HUDEP-2 (cell line): Measurements from ENCODE around the gene ZCCHC24.

ENCODE experiments used
- DNase-seq, 76 experiments: peaks; one replicate each; lab custom pipeline; 2025; ENCODE audit not compliant: unreplicated experiment in 76 of 76; lab: John Stamatoyannopoulos, UW

The ZCCHC24 gene

DNA sequence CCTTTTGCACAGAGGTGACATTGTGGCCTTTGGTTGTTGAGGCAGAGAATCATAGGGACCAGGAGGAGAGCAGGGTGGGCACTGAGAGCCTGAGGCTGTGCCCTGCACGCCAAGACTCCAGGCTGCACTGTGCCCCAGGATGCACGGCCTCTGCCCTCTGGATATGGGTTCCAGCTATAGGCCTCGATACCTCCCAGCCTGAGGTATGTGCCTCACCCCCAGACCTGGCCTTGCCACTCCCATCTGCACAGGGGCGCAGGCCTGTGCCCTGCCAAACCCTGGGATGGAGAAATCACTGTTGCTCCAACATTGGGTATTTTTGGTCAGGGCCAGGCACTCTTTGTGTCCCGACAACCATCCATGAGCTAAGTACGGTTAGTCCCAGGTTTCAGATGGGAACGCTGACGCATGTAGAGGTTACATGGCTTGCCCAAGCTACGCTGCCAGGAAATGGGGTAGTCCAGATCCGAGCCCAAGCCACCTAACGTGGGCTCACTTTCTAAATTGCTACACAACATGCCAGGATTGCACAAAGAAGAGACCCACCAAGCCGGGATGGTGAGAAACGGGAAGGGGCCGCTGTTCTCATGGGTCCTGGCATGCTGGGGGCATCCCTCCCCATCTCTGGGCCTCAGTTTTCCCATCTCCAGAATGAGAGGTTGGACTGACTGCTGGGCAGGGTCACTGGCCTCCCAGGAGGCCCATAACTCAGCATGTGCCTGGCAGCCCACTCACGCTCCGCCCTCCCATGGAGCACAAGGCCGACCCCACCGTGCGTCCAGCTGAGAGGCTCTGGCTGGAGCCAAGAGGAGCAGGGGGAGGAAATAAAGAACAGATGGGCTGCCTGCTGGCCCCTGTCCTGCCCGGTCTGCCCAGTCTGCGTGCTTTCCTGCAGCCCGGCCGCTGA lies 44.2 kb downstream of the ZCCHC24 start:
- DNase-seq, result no peak

DNA sequence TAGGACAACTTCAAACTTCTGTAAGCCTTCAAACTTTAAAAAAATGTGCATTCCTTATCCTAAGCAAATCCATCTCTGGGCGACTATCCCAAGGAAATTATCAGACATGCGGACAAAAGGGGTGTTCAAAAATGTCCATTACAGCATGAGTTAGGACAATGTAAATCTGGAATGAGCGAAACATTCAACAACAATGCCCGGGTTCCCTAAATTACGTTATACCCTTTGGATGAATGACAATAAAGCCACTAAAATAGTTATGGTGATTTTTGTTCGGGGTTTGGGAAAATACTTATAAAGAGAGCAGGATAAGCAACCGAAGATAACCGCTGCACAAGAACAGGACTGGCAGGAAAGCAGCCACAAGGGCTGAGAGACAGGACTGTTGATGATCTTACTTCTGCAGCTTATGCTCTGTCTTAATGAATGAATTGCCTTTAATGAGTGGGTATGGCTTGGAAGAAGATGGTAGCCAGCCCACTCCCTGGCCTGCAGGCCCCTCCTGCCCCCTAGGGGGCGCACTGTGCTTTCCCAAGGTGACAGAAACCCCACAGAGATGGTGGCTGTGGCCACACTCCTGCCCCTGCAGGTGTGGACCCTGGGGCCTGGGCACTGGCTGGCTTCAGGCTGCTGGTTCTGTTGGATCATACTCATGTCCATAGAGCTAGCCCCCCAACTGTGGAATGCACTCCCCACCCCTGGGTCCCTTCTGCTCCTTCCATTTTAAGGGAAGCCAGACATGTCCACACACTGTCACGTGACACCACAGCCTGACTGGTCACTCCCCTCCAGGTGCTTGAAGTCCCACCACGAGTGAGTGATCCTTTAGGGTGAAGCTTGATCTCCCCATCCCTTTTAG lies 45.0 kb downstream of the ZCCHC24 start:
- DNase-seq, result peak in 37 of 76 experiments; percentile 2 to 51 (median 29)

DNA sequence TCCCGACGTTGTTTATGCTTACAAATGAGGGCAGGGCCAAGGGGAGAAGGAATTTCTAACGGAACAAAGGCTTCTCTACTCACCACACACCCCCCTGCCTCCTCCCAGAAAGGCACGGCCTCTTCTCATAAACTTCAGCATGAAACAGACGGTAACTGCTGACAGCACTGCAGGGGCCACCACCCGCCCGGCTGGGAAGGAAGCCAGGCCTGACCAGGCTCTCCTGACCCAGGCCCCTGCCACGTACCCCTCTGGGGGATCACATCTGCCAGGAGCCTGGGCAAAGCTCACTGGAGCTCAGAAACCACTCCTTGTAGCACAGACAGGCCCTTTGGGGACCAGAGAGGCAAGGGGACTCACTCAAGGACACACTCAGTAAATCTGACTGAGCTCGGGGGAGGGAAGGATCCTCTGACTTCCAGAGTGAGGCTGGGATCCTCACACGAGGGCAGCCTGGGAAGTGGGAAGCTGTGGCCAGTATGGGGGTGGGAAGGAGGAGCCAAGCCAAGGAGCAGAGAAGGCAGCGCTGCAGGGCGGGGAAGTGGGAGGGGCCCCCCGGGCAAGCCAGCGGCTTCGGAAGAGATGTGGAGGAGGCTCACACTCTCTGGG lies 46.1 kb downstream of the ZCCHC24 start:
- DNase-seq, result peak in 33 of 76 experiments; percentile 5 to 43 (median 19)

DNA sequence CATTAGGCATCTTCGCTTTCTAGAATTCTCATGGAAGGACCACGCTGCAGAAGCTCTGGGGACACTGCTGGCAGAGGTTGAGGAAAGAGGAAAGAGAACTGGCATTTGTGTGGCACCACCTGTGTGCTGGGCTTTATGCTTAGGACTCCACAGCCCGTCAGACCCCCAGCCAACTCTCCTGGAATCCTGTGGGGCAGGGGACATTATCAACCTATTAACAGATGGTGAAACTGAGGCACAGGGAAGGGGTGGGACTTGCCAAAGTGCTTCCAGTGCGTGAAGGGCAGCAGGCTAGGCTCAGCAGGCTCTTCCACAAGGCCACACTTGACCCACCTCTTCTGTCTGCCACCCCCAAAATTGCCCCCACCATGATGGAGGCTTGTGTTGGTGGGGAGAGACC lies 46.8 kb downstream of the ZCCHC24 start:
- DNase-seq, result no peak

DNA sequence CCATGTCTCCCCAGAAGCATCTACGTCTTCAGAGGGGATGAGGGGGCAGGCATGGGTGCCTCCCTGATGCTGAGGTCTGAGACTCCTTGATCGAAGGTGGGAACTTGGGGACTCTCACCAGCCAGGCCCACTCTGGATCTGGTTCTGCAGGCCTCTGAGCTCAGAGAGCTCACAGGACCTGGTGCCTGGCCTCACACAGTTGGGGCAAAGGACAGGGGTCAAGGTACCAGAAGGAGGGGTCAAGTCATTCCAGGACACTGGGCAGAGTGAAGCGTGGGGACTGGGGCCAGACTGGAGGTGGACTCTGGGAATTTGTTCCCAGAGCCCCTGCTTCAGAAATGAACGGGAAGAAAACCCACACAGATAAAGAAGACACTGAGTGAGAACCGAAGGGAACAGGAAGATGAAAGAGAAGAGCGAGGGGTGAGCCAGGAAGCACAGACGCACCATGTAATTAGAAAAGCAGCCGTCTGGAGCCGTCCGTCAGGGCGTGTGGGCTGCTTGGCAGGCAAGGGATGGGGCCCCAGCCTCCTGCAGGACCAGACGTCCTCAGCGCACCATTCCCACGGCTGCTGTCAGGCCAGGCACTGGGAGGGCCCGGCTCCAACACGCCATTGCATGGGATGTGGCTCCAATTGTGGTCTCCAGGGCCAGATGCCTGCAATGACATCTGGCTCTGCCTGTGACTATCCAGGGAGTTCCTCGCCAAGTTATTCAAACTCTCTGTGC lies 47.7 kb downstream of the ZCCHC24 start:
- DNase-seq, result no peak

DNA sequence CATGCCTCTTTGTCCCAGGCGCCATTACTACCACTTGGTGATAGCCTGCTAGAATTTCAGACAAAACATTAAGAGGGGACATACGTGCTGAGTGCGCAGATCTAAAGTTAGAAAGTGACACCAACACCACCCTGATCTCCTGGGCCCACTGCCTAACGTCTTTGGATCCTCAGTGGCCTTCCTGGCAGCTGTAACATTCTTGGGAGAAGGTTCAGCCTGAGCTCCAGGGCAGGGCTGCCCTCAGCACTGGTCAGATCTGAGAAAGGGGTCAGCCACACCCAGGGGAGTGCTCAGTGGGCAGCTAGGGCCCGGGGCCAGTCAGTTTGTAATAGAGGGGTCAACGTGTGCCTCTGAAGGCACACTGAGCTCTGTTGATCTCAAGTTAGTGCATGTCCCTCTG lies 48.4 kb downstream of the ZCCHC24 start:
- no peak for DNase-seq

DNA sequence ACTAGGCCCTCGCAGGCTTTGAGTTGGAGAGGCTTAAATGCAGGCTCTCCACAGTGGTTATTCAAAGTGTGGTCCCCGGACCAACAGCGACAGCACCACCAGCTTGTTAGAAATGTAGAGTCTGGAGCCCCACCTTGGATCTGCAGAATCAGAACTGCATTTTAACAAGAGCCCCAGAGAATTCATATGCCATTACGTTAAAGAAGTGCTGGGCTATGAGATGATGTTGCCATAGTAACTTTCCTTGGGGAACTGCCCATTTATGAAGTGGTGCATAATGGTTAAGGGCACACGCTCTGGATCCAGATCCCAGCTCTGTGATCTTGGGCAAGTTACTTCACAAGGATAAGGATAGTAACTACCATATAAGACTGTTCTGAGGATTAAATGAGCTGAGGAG lies 48.9 kb downstream of the ZCCHC24 start:
- no peak for DNase-seq

DNA sequence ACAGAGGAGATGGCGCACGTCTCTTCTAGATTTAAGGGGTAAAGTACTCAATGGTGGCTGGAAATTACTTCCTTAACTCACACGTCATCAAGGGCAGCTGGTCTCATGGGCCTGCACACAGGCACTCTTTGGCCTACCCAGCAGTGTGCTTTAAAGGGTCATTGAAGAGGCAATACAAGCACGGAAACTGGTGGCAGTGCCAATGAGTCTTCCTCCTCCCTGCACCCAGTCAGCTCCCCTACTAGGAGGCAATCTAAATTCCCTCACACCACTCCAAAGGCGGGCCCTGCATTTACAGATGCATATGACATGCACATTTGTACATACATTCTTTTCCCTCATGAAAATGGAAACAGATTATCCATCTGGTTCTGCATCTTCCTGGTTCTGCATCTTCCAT lies 50.8 kb downstream of the ZCCHC24 start:
- DNase-seq, result no peak

DNA sequence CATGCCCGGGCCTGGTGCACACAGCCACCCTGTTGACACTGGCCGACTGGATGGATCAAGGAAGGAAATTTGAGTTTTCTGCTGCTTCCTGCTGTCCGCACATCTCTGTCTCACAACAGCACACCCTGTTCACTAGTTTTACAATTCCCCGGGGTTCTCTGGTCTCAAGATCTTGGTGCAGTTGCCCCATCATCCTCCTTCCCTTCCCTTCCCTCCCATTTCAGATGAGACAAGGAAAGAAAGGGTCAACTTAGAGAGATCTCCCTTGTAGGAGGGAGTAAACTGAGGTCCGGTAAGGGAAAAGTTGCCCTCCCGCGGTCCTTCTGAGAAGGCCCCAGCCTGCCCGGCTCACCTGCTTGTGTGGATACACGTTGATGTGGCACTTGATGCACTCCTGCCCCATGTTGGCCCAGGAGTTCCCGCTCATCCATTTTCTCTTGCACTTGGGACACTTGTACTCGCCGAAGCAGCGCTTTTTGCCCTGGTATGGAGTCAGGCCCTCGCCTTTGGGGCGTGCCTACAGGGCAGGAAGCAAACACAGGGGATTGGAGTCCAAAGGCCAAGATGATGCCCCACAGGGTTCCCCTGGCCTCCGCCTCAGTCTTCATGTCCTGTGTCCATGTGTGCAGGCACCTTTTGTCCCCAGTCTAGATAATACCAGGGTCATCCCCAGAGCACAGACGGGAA lies 51.4 kb downstream of the ZCCHC24 start:
- no peak for DNase-seq

DNA sequence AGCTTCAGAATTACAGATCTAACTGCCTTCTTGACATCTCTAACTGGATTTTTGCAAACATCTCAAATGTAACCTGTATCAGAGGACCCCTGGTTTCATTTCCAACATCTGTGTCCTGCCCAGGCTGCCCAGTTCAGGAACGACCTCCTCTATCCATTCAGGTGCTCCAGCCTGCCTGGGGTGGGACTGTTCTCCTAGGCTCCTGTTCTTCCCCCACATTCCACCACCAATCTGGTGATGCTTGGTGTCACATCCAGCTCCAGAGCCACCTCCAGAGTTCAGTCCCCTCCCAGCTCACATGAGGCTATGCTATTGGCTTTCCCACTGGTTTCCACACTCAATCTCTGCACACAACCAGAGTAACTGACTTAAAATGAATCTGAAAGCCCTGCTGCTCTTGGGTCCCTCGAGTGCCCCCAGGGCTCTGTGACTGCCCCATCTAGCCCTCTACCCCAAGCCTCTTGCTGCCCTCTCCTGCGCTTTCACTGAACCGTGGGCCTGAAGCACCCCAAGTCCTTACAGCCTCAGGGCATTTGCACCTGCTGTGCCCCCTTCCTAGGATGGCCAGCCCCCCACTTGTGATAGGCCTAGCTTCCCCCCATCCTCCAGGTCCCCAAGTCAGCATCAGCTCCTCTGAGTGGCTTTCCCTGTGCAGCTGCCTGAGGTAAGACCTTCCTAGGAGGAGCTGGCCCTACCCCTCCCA lies 52.1 kb downstream of the ZCCHC24 start:
- no peak for DNase-seq

DNA sequence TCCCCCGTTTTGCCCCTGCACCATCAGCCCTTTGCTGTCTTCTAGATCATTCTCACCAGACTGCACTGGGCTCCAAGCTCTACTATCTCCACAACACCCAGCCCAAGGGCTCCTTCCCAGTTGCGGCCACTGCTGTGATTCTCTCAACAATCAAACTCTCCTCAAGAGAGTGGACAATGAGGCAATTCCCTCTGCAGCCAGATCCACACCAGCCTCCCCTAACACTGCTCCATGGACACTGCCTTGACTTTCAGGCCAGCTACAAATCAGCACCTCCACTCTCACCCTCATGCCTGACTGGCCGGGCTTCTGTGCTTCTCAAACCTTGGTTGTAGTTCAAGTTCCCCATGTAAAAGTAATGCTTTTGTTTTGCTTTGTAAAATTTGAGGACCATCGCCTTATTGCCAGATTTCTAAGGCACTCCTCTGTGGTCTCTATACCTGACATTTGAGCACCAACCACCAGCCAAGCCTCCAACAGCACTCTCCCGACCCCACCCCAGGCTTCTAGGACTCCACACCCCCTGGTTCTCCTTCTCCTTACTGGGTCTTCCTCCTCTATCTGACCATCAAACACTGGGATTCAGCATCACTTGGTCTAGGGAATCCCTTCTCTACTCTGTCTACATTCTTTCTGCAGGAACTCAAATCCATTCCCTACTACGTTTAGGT lies 52.8 kb downstream of the ZCCHC24 start:
- DNase-seq, result no peak

DNA sequence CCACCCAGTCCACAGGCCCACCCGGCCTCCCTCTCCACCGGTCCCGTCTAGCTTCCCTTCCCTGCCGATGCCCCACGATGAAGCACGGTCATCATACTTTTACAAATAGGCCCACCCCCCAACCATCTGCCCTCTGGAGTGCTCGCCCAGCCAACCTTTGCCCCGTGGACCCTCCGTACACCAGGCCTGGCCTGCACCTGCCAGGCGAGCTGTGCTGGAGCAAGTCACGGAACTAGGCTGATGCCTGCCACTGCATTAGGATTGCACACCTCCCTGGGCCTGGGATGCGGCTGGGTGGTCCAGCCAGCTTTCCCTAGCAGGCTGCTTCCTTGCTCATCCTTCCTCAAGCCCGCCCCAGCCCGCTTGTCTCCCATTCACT lies 53.4 kb downstream of the ZCCHC24 start:
- no peak for DNase-seq

DNA sequence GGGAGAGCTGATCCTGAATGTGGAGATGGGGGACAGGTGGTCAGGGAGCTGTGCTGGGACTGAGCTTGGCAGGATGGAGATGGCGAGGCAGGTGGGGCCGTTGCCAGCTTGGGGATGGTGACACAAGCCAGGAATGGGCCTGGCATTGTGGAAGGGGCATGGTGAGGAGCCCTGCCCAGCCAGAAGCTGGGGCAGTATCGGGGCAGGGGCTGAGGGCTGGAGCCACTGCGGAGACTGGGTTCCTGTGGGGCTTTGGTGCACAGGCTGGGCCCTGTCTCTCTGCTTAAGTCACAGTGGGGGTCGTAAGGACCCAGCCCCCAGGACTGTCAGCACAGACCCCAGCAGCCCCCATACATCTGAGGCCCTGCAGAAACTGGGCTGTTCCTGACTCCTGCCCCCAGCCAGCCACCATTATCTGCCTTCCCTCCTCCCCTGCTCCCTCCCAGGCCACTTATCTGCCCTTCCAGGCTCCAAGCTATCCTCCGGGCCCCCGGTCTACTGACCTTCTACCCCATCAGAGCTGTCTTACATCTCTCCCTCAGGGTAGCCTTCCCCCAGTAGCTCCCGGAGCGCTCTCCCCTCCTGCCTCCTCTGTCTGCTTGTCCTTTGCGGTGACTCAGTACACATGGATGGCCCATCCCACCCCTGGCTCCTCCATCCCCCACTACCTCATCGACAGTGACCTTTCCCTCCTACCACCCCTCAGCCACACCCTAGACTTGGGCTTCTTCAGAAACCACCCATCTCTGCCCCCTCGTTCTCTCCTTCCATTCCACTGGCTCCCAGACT lies 54.0 kb downstream of the ZCCHC24 start:
- DNase-seq, result peak in 1 of 76 experiments; percentile 10

DNA sequence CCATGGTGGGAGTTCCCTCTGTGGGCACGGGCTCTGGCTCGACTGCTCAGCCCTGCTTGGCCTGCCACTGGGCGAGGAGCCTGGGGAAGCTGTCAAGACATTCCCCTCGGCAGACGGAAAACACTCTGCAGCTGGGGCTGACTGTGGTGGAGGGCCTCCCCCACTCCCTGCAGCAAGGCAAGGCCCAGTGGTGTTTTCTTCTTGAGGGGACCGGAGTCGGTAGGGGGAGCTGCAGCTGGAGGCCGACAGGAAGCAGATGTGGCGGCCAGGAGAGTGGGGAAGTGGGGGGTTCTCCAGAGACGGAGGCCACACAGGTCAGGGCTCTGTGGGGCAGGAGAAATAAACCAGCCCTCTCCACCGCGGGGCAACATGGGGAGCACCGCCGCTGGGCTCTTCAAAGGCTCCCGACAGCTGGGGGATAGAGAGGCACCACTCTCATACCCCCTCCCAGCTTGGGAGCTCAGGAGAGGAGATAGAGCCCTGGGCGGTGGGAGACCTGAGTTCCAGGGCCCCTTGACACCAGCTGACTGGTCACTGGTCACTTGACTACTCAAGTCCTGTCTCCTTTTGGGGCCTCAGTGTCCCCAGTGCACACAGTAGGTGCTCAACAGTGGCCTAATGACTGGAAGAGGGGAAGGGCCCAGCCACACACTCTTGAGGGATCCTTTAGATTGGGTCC lies 54.7 kb downstream of the ZCCHC24 start:
- DNase-seq, result no peak

DNA sequence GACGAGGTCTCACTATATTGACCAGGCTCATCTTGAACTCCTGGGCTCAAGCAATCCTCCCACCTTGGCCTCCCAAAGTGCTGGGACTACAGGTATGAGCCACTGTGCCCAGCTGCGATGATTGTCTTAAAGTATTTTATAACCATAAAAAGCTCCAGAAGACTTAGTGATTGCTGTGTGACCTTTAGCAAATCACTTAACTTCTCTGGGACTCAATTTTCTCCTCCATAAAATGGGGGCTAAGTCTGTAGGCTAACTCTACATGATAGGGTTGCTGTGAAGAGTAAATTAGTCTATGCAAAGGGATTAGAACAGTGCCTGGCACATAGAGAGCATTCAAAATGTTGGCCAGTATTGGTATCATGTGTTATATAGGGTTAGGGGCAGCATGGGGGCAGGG lies 55.4 kb downstream of the ZCCHC24 start:
- DNase-seq, result no peak

DNA sequence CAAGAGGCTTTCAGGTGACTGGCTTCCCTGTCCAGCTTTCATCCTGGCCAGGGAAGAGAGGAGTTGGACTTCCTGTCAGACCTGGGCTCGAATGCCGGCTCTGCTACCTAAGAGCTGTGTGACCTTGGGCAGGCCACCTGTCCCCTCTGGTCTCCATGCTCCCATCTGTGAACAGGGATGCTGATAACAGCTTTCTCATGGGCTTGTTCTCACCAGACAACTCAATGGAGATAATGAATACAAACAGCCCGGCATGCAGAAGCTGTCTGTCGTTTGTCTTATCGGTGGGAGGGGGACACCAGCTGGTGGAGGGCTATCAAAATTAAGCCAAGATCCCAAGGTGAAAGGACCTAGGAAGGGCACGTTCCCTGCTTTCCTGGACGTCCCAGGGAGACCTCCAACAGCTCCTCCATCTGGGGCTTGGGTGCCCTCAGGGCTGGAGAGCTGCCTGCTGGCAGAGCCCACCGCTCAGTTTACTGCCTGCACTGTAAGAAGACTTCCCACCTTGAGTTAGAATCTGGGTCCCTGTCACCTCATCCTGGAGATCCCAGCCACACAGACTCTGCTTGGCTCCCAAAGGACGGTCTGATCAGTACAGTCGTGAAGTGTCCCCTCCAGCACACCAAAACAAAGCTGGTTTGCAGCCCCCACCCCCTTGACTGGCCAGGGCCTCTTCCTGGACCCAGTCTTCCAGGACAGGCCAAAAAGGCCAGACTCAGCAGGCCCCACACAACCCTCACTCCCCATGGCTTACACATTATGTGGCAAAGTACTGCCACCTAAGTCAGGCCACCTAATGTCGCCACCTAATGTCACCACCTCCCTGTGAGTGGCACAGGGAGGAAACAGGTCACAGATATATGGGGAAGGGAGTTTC lies 57.2 kb downstream of the ZCCHC24 start:
- DNase-seq, result peak in 1 of 76 experiments; percentile 10
